Measurements from ENCODE around the gene SLC45A1.
"Not testable (repeated sequence)": the region's sequence is repeated elsewhere in the genome, so short reads cannot be mapped to it uniquely, and the experiment has no call there.

SLC45A1 gene

GRCh38 chr1:8367571-8368194 lies 49.8 kb downstream of the SLC45A1 start:
- DNase-seq (ENCODE audit: low read depth) = no peak

GRCh38 chr1:8368956-8369639 lies 51.2 kb downstream of the SLC45A1 start:
- no peak for DNase-seq (ENCODE audit: low read depth)

GRCh38 chr1:8370046-8370881 lies 52.4 kb downstream of the SLC45A1 start:
- DNase-seq (ENCODE audit: low read depth) = no peak

GRCh38 chr1:8370905-8371315 lies 53.0 kb downstream of the SLC45A1 start:
- no peak for DNase-seq (ENCODE audit: low read depth)

- no peak for DNase-seq (ENCODE audit: low read depth)
Observed at GRCh38 chr1:8371372-8371991, 53.6 kb downstream of the SLC45A1 start.

- no peak for DNase-seq (ENCODE audit: low read depth)
Observed at GRCh38 chr1:8373125-8373524, 55.2 kb downstream of the SLC45A1 start.

GRCh38 chr1:8373581-8374241 lies 55.8 kb downstream of the SLC45A1 start:
- no peak for DNase-seq (ENCODE audit: low read depth)

- DNase-seq (ENCODE audit: low read depth) = no peak
Observed at GRCh38 chr1:8374356-8374755, 56.4 kb downstream of the SLC45A1 start.

GRCh38 chr1:8374812-8375211 lies 56.9 kb downstream of the SLC45A1 start:
- no peak for DNase-seq (ENCODE audit: low read depth)

- DNase-seq (ENCODE audit: low read depth) = no peak
Observed at GRCh38 chr1:8376358-8376840, 58.5 kb downstream of the SLC45A1 start.

GRCh38 chr1:8377271-8377981 lies 59.5 kb downstream of the SLC45A1 start:
- no peak for DNase-seq (ENCODE audit: low read depth)

GRCh38 chr1:8378178-8378577 lies 60.3 kb downstream of the SLC45A1 start:
- DNase-seq (ENCODE audit: low read depth) = no peak

GRCh38 chr1:8378981-8379470 lies 61.1 kb downstream of the SLC45A1 start:
- DNase-seq (ENCODE audit: low read depth) = no peak

- DNase-seq (ENCODE audit: low read depth) = no peak
Observed at GRCh38 chr1:8379513-8380186, 61.7 kb downstream of the SLC45A1 start.

- DNase-seq (ENCODE audit: low read depth) = not testable (repeated sequence)
Observed at GRCh38 chr1:8380310-8380709, 62.4 kb downstream of the SLC45A1 start.

GRCh38 chr1:8381618-8382017 lies 63.7 kb downstream of the SLC45A1 start:
- DNase-seq (ENCODE audit: low read depth) = no peak

- DNase-seq (ENCODE audit: low read depth) = no peak
Observed at GRCh38 chr1:8382051-8382505, 64.2 kb downstream of the SLC45A1 start.

GRCh38 chr1:8382608-8383505 lies 64.9 kb downstream of the SLC45A1 start:
- no peak for DNase-seq (ENCODE audit: low read depth)

GRCh38 chr1:8384088-8384487 lies 66.2 kb downstream of the SLC45A1 start:
- DNase-seq (ENCODE audit: low read depth) = no peak

All from activated T-cell treated with anti-CD3 and anti-CD28 coated beads for 1 hour (primary cell).